ENCODE results near the gene LETM1. TPM values are rescaled to one million over a fixed set of nuclear protein-coding genes. Genes with fewer than 3 reads are reported as not detected.
"Not testable (repeated sequence)": the region's sequence is repeated elsewhere in the genome, so short reads cannot be mapped to it uniquely, and the experiment has no call there.

The LETM1 gene
- total RNA-seq, 1 donor from 2014 or later: 55.0 TPM

GRCh38 chr4:1851575-1852410 lies 4.2 kb downstream of the LETM1 start:
- ATAC-seq: no peak

GRCh38 chr4:1851160-1851559 lies 4.8 kb downstream of the LETM1 start:
- no peak for ATAC-seq

DNA sequence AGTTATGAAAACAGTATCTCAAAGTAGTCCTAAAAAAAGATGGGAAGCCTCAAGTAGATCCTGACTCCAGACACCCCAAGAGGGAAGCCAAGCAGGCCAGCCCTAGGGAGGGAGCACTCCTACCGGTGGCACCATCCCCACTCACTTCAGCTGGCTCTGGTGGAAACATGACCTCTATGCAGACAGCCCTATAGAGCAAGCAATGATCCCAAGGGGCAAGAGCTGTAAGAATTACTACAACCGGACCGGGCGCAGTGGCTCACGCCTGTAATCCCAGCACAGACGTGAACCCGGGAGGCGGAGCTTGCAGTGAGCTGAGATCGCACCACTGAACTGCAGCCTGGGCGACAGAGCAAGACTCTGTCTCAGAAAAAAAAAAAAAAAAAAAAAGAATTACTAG lies 5.7 kb downstream of the LETM1 start:
- no peak for ATAC-seq

- ATAC-seq: no peak
Measured at GRCh38 chr4:1846580-1846979, 9.4 kb downstream of the LETM1 start.

DNA sequence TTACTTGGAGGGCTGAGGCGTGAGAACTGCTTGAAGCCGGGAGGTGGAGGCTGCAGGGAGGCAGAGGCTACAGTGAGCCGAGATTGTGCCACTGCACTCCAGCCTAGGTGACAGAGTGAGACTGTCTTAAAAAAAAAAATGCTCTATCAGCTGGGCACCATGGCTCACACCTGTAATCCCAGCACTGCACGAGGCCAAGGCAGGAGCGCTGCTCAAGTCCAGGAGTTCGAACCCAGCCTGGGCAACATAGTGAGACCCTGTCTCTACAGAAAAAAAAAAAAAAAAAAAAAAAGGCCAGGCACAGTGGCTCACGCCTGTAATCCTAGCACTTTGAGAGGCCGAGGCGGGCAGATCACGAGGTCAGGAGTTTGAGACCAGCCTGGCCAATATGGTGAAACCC lies 11.3 kb downstream of the LETM1 start:
- not testable (repeated sequence) for ATAC-seq

DNA sequence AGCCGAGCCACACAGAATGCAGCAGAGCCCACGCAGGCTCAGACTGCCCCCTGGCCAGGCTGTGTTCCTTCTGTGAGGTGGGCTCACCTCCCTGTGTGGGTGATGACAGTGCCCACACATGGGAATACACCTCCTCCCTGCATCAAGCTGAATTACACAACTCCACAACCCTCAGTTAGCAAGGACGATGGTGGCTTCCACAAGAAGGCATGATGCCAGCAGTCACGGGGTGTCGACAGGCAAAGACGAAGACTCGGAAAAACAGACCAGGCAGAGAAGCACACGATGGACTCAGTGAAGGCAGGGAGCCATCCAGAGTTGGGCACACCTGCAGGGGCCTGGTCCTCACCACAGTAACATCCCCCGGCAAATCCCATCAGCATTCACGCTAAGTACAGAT lies 12.1 kb downstream of the LETM1 start:
- no peak for ATAC-seq

DNA sequence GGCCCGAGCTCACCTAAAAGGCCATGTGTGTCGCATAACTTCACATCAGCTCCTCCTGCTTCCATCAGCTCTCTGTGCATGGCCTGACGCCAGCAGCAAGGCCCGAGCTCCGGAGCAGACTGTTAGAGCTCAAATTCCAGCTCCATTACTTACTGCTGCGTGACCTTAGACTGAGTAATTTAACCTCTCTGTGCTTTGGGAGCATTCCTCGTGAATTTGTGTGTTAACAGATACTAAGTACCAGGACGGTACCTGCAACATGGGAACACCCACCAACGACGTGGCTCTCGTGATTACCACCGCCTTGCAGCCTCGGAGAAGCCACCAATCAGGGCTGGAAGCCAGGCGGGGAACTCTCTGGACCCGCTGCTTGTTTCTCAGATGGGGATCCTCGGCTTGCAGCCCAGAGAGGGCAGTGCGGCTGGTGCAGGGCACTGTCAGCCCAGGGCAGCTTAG lies 12.9 kb downstream of the LETM1 start:
- ATAC-seq: no peak

- ATAC-seq: no peak
Measured at GRCh38 chr4:1842339-1842895, 13.5 kb downstream of the LETM1 start.

DNA sequence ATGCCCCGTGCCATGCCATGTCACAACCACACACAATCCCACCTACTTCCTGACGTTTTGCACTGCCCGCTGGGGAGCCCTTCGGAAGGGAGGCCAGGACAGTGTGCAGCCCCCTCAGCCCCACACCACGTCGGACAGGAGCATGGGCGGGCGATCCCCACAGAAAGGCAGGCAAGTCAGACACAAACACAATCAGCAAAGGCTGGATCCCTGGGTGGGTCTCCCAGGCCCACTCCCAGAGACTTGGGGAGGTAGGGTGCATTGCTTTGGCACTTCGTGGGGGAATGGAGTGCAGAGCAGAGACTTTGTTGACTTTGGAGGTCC lies 14.1 kb downstream of the LETM1 start:
- ATAC-seq: no peak

GRCh38 chr4:1841201-1841886 lies 14.6 kb downstream of the LETM1 start:
- no peak for ATAC-seq

GRCh38 chr4:1839282-1839681 lies 16.7 kb downstream of the LETM1 start:
- ATAC-seq: peak; percentile 92

DNA sequence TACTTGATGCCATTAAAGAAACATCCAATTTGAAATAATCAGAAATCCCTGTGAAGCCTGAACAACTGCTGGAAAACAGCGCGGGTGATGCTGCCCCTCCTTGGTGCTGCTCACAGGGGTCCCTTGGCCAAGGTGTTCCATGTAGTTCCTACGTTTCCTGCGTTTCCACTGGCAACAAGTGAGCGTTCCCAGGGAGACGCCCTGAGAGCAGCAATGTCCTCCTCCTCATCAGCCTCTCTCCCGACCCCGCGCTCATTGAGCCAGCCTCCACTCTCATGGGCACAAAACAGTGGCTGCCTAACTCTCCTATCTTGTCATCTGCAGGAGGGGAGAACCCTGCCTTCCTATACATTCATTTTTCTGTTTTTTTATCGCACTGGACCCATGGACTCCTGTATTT lies 18.9 kb downstream of the LETM1 start:
- no peak for ATAC-seq

DNA sequence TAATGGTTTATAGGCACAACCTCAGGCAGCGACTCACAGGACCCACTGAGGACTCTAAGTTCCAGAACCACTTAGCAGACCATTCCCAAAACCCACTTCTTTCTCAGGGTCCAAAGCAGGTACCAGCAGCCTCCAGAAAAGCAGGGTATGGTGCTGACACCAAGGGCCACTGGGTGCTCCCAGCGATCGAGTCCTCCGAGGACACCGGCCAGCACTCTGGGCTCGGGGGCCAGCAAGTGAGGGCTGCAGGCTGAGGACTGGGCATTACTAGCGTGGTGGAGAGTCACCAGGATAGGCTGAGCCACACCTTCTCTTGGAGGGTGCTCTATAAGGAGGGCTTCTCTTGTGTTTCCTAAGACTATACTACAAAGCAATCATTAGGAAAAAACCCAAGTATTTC lies 19.3 kb downstream of the LETM1 start:
- ATAC-seq: no peak

- not testable (repeated sequence) for ATAC-seq
Measured at GRCh38 chr4:1835836-1836235, 20.1 kb downstream of the LETM1 start.

DNA sequence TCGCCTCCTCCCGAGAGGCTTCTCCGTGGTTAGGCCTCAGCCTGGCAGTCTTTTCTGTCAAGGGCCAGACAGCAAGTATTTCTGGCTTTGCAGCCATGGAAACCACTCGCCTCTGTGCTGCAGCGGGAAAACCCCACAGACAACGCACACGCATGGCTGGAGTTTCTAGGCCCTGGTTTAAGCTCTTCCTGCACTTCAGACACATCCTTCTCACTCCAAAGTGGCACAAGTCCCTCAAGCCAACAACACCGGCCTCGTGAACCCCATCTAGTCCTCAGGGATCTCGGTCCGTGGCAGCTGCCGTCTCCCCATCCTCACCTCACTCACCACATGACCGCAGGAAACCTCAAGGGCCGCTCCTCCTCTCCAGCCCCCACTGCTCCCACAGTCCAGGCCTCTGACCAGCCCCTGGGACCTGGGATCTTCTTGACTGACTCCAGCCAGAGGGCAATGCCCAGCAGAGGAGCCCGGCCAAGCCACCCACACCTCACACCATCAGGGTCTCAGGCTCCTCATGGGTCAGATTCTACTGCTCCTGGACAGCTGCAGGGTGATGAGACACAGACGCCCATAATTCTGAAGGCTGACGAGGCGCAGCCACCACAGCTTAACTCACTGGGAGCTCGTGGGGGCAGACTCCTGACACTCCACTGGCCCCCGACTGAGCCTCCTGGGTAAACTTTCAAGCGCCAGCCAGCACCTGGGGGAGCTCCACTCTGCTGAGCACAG lies 21.7 kb downstream of the LETM1 start:
- peak; percentile 12 for ATAC-seq

DNA sequence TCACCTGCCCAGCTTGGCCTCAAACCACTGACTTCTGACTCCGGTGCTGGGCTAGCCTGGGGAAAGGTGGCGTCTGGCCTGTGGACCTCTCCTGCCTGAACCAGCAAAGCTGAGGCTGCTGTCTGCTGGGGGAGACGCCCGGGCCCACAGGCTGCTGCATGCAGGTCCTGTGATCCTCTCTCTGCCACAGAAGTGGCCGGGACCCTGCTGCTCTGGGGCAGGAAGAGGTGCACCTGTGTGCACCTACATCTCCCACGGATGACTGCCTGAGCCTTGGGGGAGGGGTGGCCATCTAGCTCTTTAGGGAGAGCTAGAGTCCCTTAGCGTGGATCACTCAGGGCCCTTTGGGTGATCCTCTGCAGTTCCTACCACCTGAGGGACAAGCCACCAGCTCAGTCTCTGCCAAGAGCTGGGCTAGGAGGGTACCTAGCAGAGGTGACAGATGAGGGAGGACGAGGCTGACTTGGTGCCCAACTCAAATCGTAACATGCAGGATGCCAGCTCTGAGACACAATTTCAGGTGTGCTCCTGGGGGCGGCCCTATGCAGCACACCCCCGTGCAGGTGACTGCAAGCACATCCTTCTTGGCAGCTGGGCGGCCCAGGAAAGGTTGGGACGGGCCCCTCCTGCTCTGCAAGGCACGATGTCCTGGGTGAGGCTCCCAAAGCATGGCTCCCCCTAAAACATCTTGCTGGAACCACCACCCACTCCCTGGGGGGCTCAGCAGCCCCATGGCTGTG lies 22.5 kb downstream of the LETM1 start:
- peak; percentile 8 for ATAC-seq

- no peak for ATAC-seq
Measured at GRCh38 chr4:1832690-1833089, 23.3 kb downstream of the LETM1 start.

DNA sequence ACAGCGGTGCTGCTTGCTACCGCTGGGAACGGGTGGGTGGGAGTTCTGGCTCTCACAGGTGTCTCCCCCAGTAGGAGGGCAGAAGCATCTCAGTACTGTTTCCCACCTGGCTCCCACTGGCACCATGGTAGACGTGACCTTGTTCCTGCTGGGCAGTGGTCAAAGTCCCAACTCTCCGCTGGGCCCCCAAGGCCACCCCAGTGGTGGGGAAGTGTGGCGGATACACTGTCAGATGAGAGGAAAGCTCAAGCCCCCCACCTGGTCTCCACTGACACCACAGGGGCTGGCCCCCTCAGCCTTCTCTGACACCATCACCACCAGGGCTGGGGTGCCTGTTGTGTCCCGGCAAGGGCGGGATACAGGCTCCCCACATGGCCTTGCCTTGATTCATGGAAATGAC lies 24.6 kb downstream of the LETM1 start:
- no peak for ATAC-seq

DNA sequence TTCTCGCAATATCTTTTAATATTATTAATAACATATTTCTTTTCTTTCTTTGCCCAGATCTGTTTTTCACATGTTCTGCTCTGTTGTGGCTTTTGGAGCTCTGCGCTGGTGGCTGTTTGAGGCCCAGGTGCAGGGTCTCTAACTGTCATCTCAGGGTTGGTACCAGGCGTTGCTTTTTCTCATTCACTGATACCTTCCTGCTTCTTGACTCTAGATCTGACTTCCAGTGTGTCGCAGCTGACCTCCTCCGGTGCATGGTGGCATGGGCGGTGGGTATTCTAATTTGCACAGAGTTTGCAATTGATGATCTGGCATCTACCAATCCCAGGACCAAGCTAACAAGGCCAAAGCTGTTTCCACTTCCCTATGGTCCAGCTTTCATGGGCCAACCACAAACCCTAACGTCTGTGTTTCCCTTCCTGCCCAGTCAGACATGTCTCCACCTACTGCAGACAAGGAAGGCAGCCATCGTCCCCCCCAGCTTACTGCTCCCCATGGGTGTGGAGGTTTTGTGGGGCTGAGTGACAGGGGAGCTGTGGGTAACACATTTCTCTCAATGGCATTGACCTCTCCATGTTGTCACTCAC lies 25.2 kb downstream of the LETM1 start:
- no peak for ATAC-seq

- ATAC-seq: no peak
Measured at GRCh38 chr4:1830234-1830633, 25.7 kb downstream of the LETM1 start.

DNA sequence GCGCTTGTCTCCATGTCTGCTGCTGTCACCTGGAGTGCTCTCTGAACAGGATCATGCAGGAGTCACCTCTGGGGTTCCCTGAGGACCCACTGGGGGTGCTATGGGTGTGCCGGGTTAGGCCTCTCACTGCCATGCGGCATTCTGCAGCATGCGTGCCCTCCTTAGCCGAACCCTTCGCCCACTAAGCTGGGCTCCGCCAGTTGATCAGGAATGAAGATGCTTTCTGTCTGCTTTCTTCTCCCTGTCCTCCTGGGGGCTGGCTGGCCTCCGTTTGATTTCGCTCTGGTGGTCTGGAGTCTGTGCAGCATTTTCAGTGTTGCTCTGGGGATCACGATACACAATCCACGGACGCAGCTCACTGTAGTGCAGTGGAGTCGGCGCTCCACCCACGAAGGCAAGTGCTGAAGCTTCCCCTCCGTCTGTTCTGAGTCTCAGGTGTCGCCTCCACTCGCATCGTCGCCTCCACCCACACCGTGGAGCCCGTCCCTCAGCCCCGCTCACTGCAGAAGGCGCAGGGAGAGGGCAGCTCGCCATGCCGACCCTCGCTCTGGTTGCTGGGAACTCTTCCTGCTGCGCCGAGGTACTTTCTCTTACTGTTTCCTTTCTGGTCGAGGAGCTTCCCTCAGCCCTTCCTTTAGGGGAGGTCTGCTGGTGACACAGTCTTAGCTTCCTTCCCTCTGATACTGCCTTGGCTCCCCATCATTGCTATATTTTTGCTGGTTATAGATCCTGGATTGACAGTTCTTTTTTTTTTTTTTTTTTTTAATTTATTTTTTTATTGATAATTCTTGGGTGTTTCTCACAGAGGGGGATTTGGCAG lies 29.2 kb downstream of the LETM1 start:
- ATAC-seq: no peak
